Stomach (tissue), 9 donors: ENCODE results near the gene NEDD9. TPM values are rescaled to one million over a fixed set of nuclear protein-coding genes. Genes with fewer than 3 reads are reported as not detected.
A peak's percentile ranks its signal among the peaks of the same experiment; 100 is the strongest.

ENCODE experiments used
- DNase-seq, 2 donors: peaks; one replicate each; pipeline versions ENCODE4 v3.0.0 to v3.0.0-alpha.2; 2013 to 2019
- H3K27ac ChIP-seq, 5 donors: fragments of 200-600 bp in 4 of 5; sonication (generic) in 4 of 5; one replicate each; pipeline ENCODE4 v1.5.1; 2013 to 2019; ENCODE audit warnings: mild to moderate bottlenecking in 1 of 5, moderate library complexity in 1 of 5
- H3K27me3 ChIP-seq, 3 donors: fragments of 200-600 bp; sonication (generic); one replicate each; pipeline ENCODE4 v1.5.1; 2017 to 2019; ENCODE audit warnings: mixed run types in 1 of 3
- H3K36me3 ChIP-seq, 4 donors: fragments of 200-600 bp; sonication (generic); 1 replicate in 3 of 4; 2 replicates in 1 of 4; pipeline ENCODE4 v1.5.1; 2016 to 2019
- H3K4me1 ChIP-seq, 4 donors: fragments of 200-600 bp; sonication (generic); one replicate each; pipeline ENCODE4 v1.5.1; 2016 to 2019
- H3K4me3 ChIP-seq, 4 donors: fragments of 200-600 bp; sonication (generic) in 3 of 4; one replicate each; pipeline ENCODE4 v1.5.1; 2016 to 2019; ENCODE audit warnings: mild to moderate bottlenecking in 1 of 4
- H3K9me3 ChIP-seq, 4 donors: fragments of 200-600 bp; sonication (generic); one replicate each; pipeline ENCODE4 v1.5.1; 2016 to 2019
- EP300 ChIP-seq: sonication (generic); formaldehyde crosslinking; IDR thresholded peaks from one replicate; pipeline ENCODE4 v1.6.1; 2017; ENCODE audit warnings: antibody characterized with exemption
- POLR2A ChIP-seq, 4 donors: fragments of 450-650 bp; IDR thresholded peaks; one replicate each; pipeline ENCODE4 v1.6.1; 2016; ENCODE audit warnings: antibody characterized with exemption in 4 of 4, control low read depth in 2 of 4, mild to moderate bottlenecking in 1 of 4, moderate library complexity in 1 of 4
- POLR2AphosphoS5 ChIP-seq, 3 donors: sonication (generic); formaldehyde crosslinking; IDR thresholded peaks; one replicate each; pipeline ENCODE4 v1.6.1; 2016; ENCODE audit warnings: antibody characterized with exemption in 3 of 3
- WGBS, 5 donors: extraction: QIAGEN DNeasy Blood & Tissue Kit in 3 of 5; methylation state at CpG; one replicate each; pipeline versions ENCODE4 v1.1.5 to v1.1.7; 2013 to 2018; 5-methylcytosine and 5-hydroxymethylcytosine counted together
- intact Hi-C: fragments of 100-400 bp; cut with DNase I; formaldehyde crosslinking; loops from one replicate; pipeline ENCODE4 v1.15.1; 2023; ENCODE audit warnings: low total_unique reads
- polyA plus RNA-seq, 3 donors: library from polyadenylated mRNA; stranded (reverse); fragments of 200-250 nt; gene quantifications; one replicate each; pipeline ENCODE4 v1.2.3, GENCODE V29; 2013
- total RNA-seq, 5 donors: library from RNA; depleted of rRNA; stranded (reverse); fragments of >200 nt; gene quantifications; one replicate each; pipeline versions ENCODE4 v1.1.0 to v1.2.3, GENCODE V29; 2014 to 2016
- TF ChIP-seq, protein P1 (sequence below), 7 experiments: fragments of 450-650 bp in 4 of 7; fragments of 200-600 bp in 3 of 7; sonication (generic) in 3 of 7; IDR thresholded peaks; one replicate each; pipeline ENCODE4 v1.5.1; 2016 to 2019; ENCODE audit warnings: antibody characterized with exemption in 7 of 7, control low read depth in 2 of 7, mild to moderate bottlenecking in 1 of 7
- donor health status: healthy with polysubstance abuse.
- donor health status: Bipolar disorder and iron deficiency.
- donor health status: healthy.

NEDD9 gene
- total and polyA plus RNA-seq, 8 donors: 4.2 to 97.9 (median 26.9) TPM

DNA sequence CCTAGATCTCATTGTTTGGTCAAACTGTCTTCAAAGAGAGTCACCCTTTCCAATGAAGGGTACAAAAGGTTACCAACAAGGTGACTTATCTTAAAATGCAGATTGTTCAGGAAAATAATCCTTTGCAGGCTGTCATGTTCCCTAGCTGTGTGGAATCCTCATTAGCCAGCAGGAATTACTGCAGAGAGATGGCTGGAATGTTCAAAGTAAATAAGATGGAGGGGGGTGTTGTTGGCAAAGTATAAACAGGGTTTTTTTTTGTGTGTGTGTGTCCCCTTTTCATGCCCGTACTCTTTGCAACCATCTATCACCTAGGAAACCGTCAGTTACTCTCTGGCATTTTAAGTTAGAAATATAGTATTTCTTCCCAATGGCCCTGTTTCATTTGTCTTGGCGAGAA is 6.5 kb downstream of the NEDD9 start:
- peak overlapping the region in 1 of 5 donors; percentile 18 for H3K27ac ChIP-seq
- H3K4me3 ChIP-seq: no peak overlapping the region
- WGBS, 5 donors: 77 to 84% (median 78%) methylated on average over 3 of the region's 3 CpGs
- intact Hi-C loops: no loop called here
- no peaks in the 10 kb centered on the region for H3K36me3 ChIP-seq
- no peak for DNase-seq
- no peaks in the 10 kb centered on the region for H3K27me3 ChIP-seq
- TF ChIP-seq, protein P1, sequence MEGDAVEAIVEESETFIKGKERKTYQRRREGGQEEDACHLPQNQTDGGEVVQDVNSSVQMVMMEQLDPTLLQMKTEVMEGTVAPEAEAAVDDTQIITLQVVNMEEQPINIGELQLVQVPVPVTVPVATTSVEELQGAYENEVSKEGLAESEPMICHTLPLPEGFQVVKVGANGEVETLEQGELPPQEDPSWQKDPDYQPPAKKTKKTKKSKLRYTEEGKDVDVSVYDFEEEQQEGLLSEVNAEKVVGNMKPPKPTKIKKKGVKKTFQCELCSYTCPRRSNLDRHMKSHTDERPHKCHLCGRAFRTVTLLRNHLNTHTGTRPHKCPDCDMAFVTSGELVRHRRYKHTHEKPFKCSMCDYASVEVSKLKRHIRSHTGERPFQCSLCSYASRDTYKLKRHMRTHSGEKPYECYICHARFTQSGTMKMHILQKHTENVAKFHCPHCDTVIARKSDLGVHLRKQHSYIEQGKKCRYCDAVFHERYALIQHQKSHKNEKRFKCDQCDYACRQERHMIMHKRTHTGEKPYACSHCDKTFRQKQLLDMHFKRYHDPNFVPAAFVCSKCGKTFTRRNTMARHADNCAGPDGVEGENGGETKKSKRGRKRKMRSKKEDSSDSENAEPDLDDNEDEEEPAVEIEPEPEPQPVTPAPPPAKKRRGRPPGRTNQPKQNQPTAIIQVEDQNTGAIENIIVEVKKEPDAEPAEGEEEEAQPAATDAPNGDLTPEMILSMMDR (IDR thresholded peaks at IDR 0.05): no peak
- TF ChIP-seq POLR2A (IDR thresholded peaks at IDR 0.05) (no peak), EP300 (no peak), POLR2AphosphoS5 (IDR thresholded peaks at IDR 0.05) (no peak)
- H3K9me3 ChIP-seq: no peaks in the 10 kb centered on the region
- H3K4me1 ChIP-seq: peaks cover 14 to 78% (median 52%) of the 10 kb centered on the region in 4 donors

DNA sequence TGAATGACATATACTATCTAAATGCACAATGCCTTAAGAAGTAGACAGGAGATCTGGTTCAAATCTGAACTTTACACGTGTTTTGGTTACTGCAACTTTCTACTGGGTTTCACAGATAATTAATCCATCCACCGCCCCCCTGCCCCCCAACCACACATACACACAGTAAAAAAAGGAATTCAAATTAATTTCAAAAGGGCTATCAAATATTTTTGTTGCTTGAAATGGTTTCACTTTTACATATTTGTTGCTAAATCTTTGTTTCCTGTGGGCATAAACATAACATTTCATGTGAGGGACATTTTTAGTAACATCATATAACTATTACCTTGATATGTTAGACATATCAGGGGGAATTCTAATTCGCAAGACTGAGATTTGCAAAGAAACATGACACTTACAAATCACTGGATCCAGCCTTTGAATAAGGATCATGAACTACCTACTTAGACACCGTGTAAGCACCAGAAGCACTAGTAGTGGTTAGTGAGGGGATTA is 7.5 kb downstream of the NEDD9 start:
- 71 to 80% (median 75%) methylated on average over 4 of the region's 4 CpGs for WGBS, 5 donors
- no peaks in the 10 kb centered on the region for H3K27me3 ChIP-seq
- H3K4me3 ChIP-seq: no peak overlapping the region
- no peaks in the 10 kb centered on the region for H3K9me3 ChIP-seq
- no peaks in the 10 kb centered on the region for H3K36me3 ChIP-seq
- TF ChIP-seq EP300: no peak
- TF ChIP-seq POLR2AphosphoS5 (IDR thresholded peaks at IDR 0.05): no peak
- TF ChIP-seq, protein P1 (IDR thresholded peaks at IDR 0.05): no peak
- no peak for TF ChIP-seq POLR2A (IDR thresholded peaks at IDR 0.05)
- intact Hi-C loops: no loop called here
- peak overlapping the region in 4 of 5 donors; percentile 53 to 69 (median 62) for H3K27ac ChIP-seq
- peaks cover 9 to 86% (median 57%) of the 10 kb centered on the region in 4 donors for H3K4me1 ChIP-seq
- no peak for DNase-seq

DNA sequence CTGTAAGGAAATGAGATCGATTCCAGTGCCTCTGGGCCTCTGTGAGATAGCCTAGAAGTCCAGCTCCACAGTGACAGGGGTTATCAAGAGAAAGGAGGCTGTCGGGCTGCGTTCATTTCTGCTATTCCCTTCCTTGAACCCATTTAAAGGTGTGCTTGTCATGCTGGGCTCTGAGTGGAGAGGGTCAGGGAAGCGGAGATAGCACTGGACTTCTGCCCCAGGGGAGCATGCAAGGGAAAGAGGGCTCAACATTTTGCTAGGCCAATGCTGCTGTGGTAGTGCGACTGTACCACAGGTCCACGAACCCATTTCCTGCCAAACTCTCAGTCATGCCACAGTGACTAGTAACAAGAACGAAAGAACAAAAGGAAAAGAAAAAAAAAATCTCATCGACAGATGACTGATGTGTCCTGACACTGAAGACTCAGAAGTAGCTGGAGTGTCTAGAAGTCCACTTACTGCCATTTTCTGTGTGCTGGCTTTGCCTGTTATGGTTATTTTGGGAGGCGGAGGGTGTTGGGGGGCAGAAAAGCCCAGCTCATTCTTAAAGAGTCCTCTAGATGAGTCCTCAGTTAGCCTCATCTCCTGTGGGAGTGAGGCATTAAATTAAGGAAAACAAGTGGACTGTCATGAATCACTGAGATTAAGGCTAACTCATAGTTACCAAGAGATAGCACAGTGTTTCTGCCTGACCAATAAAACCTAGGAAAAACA is 8.1 kb downstream of the NEDD9 start:
- no peaks in the 10 kb centered on the region for H3K9me3 ChIP-seq
- DNase-seq: no peak
- no peak overlapping the region for H3K4me3 ChIP-seq
- 67 to 80% (median 71%) methylated on average over 9 of the region's 9 CpGs for WGBS, 5 donors
- peaks cover 12 to 87% (median 61%) of the 10 kb centered on the region in 4 donors for H3K4me1 ChIP-seq
- H3K27me3 ChIP-seq: no peaks in the 10 kb centered on the region
- peak overlapping the region; percentile 36 to 69 (median 55) for H3K27ac ChIP-seq
- TF ChIP-seq, protein P1 (IDR thresholded peaks at IDR 0.05): no peak
- TF ChIP-seq POLR2AphosphoS5 (IDR thresholded peaks at IDR 0.05) (peak in 1 of 3 donors; percentile 35), EP300 (no peak), POLR2A (IDR thresholded peaks at IDR 0.05) (no peak)
- intact Hi-C loops: no loop called here
- H3K36me3 ChIP-seq: no peaks in the 10 kb centered on the region

DNA sequence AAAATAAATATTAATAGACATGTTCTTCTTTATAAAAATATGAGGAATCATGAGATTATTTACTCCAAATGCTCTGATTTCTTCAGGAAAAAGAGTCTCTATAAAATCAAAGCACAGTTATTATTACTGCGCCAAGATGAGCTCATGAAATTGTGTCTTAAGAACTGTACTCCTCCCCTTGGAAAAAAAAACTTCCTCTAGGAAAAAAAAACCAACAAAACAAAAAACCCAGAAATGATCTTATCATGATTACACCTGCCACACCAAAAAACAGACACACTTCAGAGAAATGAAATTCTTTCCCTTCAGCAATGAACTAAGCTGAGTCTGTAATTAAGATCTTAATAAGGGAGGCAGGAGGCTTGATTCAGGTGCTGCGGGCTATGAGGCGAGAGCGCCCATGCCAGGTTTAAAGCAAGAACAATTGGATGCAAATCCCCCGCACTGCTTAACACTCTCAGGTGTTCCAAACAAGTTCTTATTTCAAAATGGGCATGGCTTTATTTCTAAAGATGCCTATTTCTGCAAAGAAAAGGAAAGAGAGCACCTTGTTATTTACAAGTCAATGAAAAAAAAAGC is 9.1 kb downstream of the NEDD9 start:
- no peaks in the 10 kb centered on the region for H3K27me3 ChIP-seq
- H3K4me3 ChIP-seq: no peak overlapping the region
- 84 to 96% (median 92%) methylated on average over 5 of the region's 5 CpGs for WGBS, 5 donors
- intact Hi-C loops: no loop called here
- no peak for TF ChIP-seq POLR2A (IDR thresholded peaks at IDR 0.05)
- TF ChIP-seq POLR2AphosphoS5 (IDR thresholded peaks at IDR 0.05): no peak
- no peak for TF ChIP-seq EP300
- no peaks in the 10 kb centered on the region for H3K36me3 ChIP-seq
- H3K9me3 ChIP-seq: no peaks in the 10 kb centered on the region
- H3K4me1 ChIP-seq: peaks cover 21 to 90% (median 65%) of the 10 kb centered on the region in 4 donors
- DNase-seq: no peak
- H3K27ac ChIP-seq: peak overlapping the region in 3 of 5 donors; percentile 53 to 85 (median 69)
